Esophagus squamous epithelium (tissue), 5 donors: ENCODE data around the gene RPS24. TPM values are rescaled to one million over a fixed set of nuclear protein-coding genes. Genes with fewer than 3 reads are reported as not detected.

ENCODE experiments used
- DNase-seq: peaks from one replicate; lab custom pipeline; 2025; lab: John Stamatoyannopoulos, UW
- H3K27ac ChIP-seq, 4 donors: fragments of 200-600 bp; sonication (generic); one replicate each; pipeline ENCODE4 v1.5.1; 2016 to 2019; ENCODE audit warnings: mild to moderate bottlenecking in 1 of 4
- H3K27me3 ChIP-seq, 4 donors: fragments of 200-600 bp; sonication (generic); 1 replicate in 3 of 4; 2 replicates in 1 of 4; pipeline versions ENCODE4 v1.5.1 to v1.6.0; 2017 to 2021; ENCODE audit warnings: antibody characterized with exemption in 1 of 4
- H3K36me3 ChIP-seq, 3 donors: fragments of 200-600 bp; sonication (generic); one replicate each; pipeline ENCODE4 v1.5.1; 2016 to 2019
- H3K4me1 ChIP-seq, 3 donors: fragments of 200-600 bp; sonication (generic); one replicate each; pipeline ENCODE4 v1.5.1; 2017 to 2019
- H3K4me3 ChIP-seq, 4 donors: fragments of 200-600 bp; sonication (generic); 1 replicate in 3 of 4; 2 replicates in 1 of 4; pipeline ENCODE4 v1.5.1; 2016 to 2019; ENCODE audit warnings: mild to moderate bottlenecking in 2 of 4, moderate library complexity in 1 of 4
- H3K9me3 ChIP-seq, 3 donors: fragments of 200-600 bp; sonication (generic); one replicate each; pipeline ENCODE4 v1.5.1; 2016 to 2019
- CTCF ChIP-seq, 6 experiments: fragments of 450-650 bp in 4 of 6; fragments of 200-600 bp in 2 of 6; sonication (generic) in 2 of 6; IDR thresholded peaks; one replicate each; pipeline ENCODE4 v1.5.1; 2016 to 2019; ENCODE audit warnings: antibody characterized with exemption in 6 of 6, mild to moderate bottlenecking in 4 of 6, moderate library complexity in 4 of 6
- POLR2A ChIP-seq, 4 donors: fragments of 450-650 bp; IDR thresholded peaks; one replicate each; pipeline ENCODE4 v1.6.1; 2017; ENCODE audit warnings: antibody characterized with exemption in 4 of 4, mild to moderate bottlenecking in 4 of 4, moderate library complexity in 3 of 4
- WGBS, 2 donors: methylation state at CpG; one replicate each; pipeline ENCODE4 v1.1.5; 2018; 5-methylcytosine and 5-hydroxymethylcytosine counted together
- intact Hi-C: fragments of 100-400 bp; cut with DNase I; formaldehyde crosslinking; loops from one replicate; pipeline ENCODE4 v1.15.0; 2022
- total RNA-seq, 4 donors: library from RNA; depleted of rRNA; stranded (reverse); fragments of >200 nt; gene quantifications; one replicate each; pipeline ENCODE4 v1.1.0, GENCODE V29; 2016
- donor health status: DM: yes; HTN: yes; CAD: no.

Gene RPS24
- total RNA-seq, 4 donors from 2014 or later, result 1,266 to 3,992 (median 2,440) TPM

GRCh38 chr10:78038791-78039547 lies 5.3 kb downstream of the RPS24 start:
- Histone ChIP-seq H3K27ac (no peak overlapping the region), H3K4me3 (no peak overlapping the region), H3K27me3 (no peaks in the 10 kb centered on the region), H3K4me1 (peaks cover 14 to 69% (median 27%) of the 10 kb centered on the region in 3 donors), H3K9me3 (no peaks in the 10 kb centered on the region), H3K36me3 (peaks cover 18 to 84% (median 39%) of the 10 kb centered on the region in 3 donors)
- intact Hi-C loops, result no loop called here
- 60 to 75% methylated on average over 4 to 5 of the region's 5 CpGs for WGBS, 2 donors
- no peak for DNase-seq
- TF ChIP-seq CTCF (IDR thresholded peaks at IDR 0.05) (no peak), POLR2A (IDR thresholded peaks at IDR 0.05) (no peak)

- no peak for TF ChIP-seq POLR2A (IDR thresholded peaks at IDR 0.05)
- TF ChIP-seq CTCF (IDR thresholded peaks at IDR 0.05), result no peak
- H3K36me3 ChIP-seq, result peaks cover 18 to 84% (median 39%) of the 10 kb centered on the region in 3 donors
- H3K27ac ChIP-seq, result no peak overlapping the region
- H3K9me3 ChIP-seq, result no peaks in the 10 kb centered on the region
- H3K4me3 ChIP-seq, result no peak overlapping the region
- H3K4me1 ChIP-seq, result peaks cover 12 to 71% (median 25%) of the 10 kb centered on the region in 3 donors
- DNase-seq, result no peak
- intact Hi-C loops, result no loop called here
- H3K27me3 ChIP-seq, result no peaks in the 10 kb centered on the region
- 78 to 87% methylated on average over 3 of the region's 3 CpGs for WGBS, 2 donors
Observed at GRCh38 chr10:78039743-78040142, 6.1 kb downstream of the RPS24 start.

GRCh38 chr10:78041170-78042057 lies 7.8 kb downstream of the RPS24 start:
- Histone ChIP-seq H3K4me1 (peaks cover under 1 to 67% (median 12%) of the 10 kb centered on the region in 3 donors), H3K27me3 (no peaks in the 10 kb centered on the region), H3K36me3 (peaks cover 8 to 69% (median 37%) of the 10 kb centered on the region in 3 donors), H3K9me3 (no peaks in the 10 kb centered on the region), H3K27ac (no peak overlapping the region), H3K4me3 (no peak overlapping the region)
- DNase-seq, result no peak
- TF ChIP-seq POLR2A (IDR thresholded peaks at IDR 0.05), result no peak
- TF ChIP-seq CTCF (IDR thresholded peaks at IDR 0.05), result no peak
- intact Hi-C loops, result no loop called here
- 70 to 81% methylated on average over 5 of the region's 5 CpGs for WGBS, 2 donors

- Histone ChIP-seq H3K4me3 (no peak overlapping the region), H3K27ac (no peak overlapping the region), H3K36me3 (peaks cover 8 to 61% (median 32%) of the 10 kb centered on the region in 3 donors), H3K4me1 (peaks cover 3 to 67% (median 5%) of the 10 kb centered on the region in 3 donors), H3K9me3 (no peaks in the 10 kb centered on the region), H3K27me3 (no peaks in the 10 kb centered on the region)
- no peak for DNase-seq
- TF ChIP-seq CTCF (IDR thresholded peaks at IDR 0.05), result no peak
- no peak for TF ChIP-seq POLR2A (IDR thresholded peaks at IDR 0.05)
- intact Hi-C loops, result no loop called here
- WGBS, 2 donors, result 65 to 70% methylated on average over 2 of the region's 2 CpGs
Observed at GRCh38 chr10:78042058-78042751, 8.5 kb downstream of the RPS24 start.
